ENCODE results near the gene B4GALNT4.
"Not testable (repeated sequence)": the region's sequence is repeated elsewhere in the genome, so short reads cannot be mapped to it uniquely, and the experiment has no call there.

B4GALNT4 gene

GRCh38 chr11:392102-392777 is 22.9 kb downstream of the B4GALNT4 start:
- DNase-seq (ENCODE audit: low spot score), result no peak

GRCh38 chr11:393219-394033 is 24.1 kb downstream of the B4GALNT4 start:
- peak; percentile 97 for DNase-seq (ENCODE audit: low spot score)

DNA sequence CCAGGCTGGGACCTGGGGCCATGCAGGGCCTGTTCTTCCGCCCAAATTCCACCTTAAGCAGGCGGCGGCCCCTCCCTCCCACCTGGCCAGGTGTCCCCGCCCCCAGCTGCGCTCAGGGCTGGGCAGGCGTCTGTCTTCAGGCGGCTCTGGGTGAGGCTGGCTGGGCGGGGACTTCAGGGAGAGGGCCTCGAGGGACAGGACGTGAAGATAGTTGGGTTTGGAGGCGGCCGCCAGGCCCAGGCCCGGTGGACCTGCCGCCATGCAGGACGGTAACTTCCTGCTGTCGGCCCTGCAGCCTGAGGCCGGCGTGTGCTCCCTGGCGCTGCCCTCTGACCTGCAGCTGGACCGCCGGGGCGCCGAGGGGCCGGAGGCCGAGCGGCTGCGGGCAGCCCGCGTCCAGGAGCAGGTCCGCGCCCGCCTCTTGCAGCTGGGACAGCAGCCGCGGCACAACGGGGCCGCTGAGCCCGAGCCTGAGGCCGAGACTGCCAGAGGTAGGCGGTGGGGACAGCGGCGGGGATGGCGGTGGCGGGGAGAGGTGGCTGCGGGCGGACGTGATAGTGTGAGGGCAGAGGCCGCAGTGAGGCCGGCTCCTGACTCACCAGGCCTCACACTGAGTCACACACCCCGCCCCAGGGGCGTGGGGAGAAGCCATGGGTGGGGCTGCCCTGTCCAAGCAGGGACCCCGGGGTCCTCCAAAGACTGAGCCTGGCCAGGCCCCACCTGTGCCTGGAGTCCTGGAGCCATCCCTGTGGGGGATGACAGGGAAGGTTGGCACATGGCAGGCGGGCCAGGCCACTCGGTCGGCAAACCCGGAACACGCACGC is 24.9 kb downstream of the B4GALNT4 start, which contains the start of gene PKP3:
PKP3 (plus strand) TSS at position 176 of the 824 bp plus-strand sequence; CDS start at position 260, 84 bp downstream.
- peak; percentile 37 for DNase-seq (ENCODE audit: low spot score)

GRCh38 chr11:394858-395655 is 25.8 kb downstream of the B4GALNT4 start:
- DNase-seq (ENCODE audit: low spot score), result no peak

DNA sequence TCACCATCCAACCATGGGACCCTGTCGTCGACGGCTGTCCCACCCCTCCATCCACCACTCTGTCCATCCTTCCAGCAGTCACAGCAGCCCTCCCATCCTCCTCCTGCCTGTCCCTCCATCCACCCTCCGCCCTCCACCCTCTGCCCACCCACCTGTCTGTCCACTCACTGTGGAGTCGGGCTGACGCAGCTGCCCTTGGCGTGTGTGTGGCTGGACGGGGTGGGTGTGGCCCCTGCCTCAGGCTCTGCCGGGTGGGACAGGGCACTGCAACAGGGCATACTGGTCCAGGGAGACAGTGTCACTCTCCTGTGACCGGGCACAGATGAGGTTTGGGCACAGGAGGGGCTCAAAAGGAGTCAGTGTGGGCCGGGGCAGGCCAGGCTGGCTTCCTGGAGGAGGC is 26.6 kb downstream of the B4GALNT4 start:
- DNase-seq (ENCODE audit: low spot score), result no peak

DNA sequence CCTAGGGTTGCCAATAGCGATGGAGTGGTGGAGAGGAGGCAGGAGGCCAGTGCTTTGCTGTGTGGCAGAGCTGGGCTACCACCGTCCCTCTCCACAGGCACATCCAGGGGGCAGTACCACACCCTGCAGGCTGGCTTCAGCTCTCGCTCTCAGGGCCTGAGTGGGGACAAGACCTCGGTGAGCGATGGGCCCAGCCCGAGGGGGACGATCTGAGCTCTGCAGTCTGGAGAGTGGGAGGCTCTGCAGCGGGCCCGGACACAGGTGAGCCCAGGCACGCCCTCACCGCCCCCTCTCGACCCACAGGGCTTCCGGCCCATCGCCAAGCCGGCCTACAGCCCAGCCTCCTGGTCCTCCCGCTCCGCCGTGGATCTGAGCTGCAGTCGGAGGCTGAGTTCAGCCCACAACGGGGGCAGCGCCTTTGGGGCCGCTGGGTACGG is 27.2 kb downstream of the B4GALNT4 start:
- peak; percentile 30 for DNase-seq (ENCODE audit: low spot score)

- DNase-seq (ENCODE audit: low spot score), result peak; percentile 80
Observed at GRCh38 chr11:396948-397548, 27.7 kb downstream of the B4GALNT4 start.

DNA sequence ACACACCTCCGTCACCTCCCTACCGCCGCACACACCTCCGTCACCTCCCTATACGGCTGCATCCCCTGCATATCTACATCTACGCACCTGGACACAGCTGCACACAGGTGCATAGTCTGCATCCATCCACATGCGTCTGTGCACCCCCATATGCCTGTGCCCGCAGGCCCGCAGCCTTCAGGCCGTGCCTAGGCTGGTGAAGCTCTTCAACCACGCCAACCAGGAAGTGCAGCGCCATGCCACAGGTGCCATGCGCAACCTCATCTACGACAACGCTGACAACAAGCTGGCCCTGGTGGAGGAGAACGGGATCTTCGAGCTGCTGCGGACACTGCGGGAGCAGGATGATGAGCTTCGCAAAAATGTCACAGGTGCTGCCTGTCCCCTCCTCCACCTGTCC is 29.5 kb downstream of the B4GALNT4 start:
- DNase-seq (ENCODE audit: low spot score), result peak; percentile 29

DNA sequence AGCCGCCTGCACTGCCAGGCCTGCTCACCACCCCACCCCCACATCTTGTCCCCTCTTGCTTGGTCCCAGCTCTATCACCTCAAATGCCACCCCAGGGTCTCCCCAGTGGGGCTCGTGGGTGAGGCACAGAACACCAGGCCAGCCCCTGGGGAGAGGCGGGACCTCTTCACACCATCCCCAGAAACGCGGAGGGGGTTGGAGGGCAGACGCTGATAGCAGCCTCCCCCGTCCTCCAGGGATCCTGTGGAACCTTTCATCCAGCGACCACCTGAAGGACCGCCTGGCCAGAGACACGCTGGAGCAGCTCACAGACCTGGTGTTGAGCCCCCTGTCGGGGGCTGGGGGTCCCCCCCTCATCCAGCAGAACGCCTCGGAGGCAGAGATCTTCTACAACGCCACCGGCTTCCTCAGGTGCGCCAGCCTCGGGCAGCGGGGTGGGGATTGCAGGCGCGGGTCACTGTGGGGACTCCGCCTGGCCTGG is 30.5 kb downstream of the B4GALNT4 start:
- DNase-seq (ENCODE audit: low spot score), result no peak

DNA sequence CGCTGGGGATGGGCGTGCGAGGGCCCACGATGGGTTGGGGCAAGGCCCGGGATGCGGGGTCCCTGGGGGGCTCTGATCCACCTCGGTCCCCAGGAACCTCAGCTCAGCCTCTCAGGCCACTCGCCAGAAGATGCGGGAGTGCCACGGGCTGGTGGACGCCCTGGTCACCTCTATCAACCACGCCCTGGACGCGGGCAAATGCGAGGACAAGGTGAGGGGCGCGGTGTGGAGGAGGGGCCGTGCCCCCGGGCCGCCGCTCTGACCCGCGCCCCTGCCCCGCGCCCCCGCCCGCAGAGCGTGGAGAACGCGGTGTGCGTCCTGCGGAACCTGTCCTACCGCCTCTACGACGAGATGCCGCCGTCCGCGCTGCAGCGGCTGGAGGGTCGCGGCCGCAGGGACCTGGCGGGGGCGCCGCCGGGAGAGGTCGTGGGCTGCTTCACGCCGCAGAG is 31.0 kb downstream of the B4GALNT4 start:
- DNase-seq (ENCODE audit: low spot score), result no peak

- not testable (repeated sequence) for DNase-seq (ENCODE audit: low spot score)
Observed at GRCh38 chr11:401196-401595, 31.9 kb downstream of the B4GALNT4 start.

DNA sequence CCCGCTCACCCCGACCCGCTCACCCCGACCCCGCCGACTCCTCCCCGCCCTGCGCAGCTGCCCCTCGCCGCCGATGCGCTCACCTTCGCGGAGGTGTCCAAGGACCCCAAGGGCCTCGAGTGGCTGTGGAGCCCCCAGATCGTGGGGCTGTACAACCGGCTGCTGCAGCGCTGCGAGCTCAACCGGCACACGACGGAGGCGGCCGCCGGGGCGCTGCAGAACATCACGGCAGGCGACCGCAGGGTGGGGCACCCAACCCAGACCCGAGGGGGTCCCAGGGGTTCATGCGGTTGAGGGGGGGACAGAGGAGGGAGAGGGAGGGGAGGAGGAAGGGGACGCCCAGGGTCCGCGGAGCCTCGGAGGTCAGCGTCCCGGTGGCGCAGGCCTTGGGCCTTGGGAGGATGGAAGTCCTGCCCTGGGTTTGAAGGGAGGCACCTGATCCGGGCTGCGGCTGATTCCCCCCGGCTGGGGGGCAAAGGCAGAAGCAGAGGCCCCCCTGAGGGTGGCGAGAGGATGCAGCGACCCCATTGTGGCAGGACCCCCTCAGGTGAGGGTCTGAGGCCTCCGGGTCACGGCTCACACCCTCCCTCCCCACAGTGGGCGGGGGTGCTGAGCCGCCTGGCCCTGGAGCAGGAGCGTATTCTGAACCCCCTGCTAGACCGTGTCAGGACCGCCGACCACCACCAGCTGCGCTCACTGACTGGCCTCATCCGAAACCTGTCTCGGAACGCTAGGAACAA is 33.9 kb downstream of the B4GALNT4 start:
- DNase-seq (ENCODE audit: low spot score), result no peak

- DNase-seq (ENCODE audit: low spot score), result no peak
Observed at GRCh38 chr11:403761-404431, 34.6 kb downstream of the B4GALNT4 start.

DNA sequence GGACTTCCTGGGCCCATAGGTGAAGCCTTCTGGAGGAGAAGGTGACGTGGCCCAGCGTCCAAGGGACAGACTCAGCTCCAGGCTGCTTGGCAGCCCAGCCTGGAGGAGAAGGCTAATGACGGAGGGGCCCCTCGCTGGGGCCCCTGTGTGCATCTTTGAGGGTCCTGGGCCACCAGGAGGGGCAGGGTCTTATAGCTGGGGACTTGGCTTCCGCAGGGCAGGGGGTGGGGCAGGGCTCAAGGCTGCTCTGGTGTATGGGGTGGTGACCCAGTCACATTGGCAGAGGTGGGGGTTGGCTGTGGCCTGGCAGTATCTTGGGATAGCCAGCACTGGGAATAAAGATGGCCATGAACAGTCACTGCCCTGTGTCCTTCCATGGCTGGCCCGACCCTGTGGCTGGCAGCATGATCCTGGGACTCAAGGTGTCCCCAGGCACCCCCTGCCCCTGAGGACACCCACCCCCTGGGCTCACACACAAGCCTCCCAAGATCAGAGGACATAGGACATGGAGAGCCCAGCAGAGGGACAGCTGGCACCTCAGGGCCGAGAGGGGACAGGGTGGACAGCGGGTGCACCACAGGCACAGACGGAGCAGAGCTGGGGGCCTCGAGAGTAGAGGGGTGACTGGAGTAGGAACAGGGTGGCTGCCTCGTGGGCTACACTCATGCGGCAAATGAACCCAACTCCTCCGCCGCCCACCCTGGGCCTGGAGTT is 35.4 kb downstream of the B4GALNT4 start:
- no peak for DNase-seq (ENCODE audit: low spot score)

GRCh38 chr11:405323-405953 is 36.1 kb downstream of the B4GALNT4 start:
- DNase-seq (ENCODE audit: low spot score), result no peak

GRCh38 chr11:405954-406795 is 36.9 kb downstream of the B4GALNT4 start:
- no peak for DNase-seq (ENCODE audit: low spot score)

Data from GM03348 (cell line).